DMS 273 treated with DMSO at 0.1 percent for 48 hours (cell line): ENCODE data around the gene IGFBP7.

Experiments
- DNase-seq: peaks from one replicate; lab custom pipeline; 2025; lab: John Stamatoyannopoulos, UW

IGFBP7 gene

DNA sequence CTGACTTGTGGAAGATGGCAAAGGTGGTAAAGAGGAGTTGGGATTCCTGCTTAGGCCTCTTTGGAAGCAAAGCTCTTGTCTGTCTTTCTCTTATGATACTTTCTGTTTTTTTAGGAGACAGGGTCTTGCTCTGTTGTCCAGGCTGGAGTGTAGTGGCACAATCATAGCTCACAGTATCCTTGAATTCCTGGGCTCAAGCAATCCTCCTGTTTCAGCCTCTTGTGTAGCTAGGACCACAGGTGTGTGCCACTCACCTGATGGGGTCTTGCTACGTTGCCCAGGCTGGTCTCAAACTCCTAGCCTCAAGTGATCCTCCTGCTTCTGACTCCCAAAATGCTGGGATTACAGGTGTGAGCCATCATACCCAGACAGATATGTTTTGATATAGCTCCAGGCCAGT is 19.3 kb upstream of the IGFBP7 start:
- no peak for DNase-seq

DNA sequence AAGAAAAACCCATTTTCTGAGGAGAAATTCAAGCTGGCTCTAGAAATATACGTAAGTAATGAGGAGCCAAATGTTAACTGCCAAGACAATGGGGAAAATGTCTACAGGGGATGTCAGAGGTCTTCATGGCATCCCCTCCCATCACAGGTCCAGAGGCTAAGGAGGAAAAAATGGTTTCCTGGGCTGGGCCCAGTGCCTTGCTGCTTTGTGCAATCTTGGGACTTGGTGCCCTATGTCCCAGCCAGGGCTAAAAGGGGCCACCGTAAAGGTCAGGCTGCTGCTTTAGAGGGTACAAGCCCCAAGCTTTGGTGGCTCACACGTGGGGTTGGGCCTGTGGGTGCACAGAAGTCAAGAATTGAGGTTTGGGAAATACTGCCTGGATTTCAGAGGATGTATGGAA is 17.2 kb upstream of the IGFBP7 start:
- no peak for DNase-seq

GRCh38 chr4:57125996-57126395 is 15.8 kb upstream of the IGFBP7 start:
- DNase-seq, result no peak

DNA sequence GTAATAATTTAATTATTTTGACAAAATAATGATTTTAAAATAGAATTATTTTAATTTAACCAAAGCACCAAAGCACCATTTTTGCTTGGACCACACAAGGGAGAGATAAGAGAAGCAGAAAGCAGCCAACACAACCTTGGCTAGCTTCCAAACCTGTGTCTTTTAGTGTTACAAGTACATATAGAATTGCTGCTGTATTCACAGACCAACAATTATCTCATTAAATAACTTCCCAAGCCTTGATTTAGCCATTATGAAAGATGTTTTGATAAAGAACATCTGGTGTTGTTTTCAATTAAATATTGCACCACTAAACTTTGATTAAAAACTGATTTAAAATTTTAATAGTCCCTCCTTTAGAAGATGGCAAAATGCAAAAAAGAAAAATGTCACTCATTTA is 14.0 kb upstream of the IGFBP7 start:
- no peak for DNase-seq

GRCh38 chr4:57122959-57123358 is 12.8 kb upstream of the IGFBP7 start:
- DNase-seq, result no peak

- no peak for DNase-seq
These were observed 9.0 kb upstream of the IGFBP7 start for GRCh38 chr4:57119054-57119651.

- no peak for DNase-seq
These were observed 7.3 kb upstream of the IGFBP7 start for GRCh38 chr4:57117491-57117890.

DNA sequence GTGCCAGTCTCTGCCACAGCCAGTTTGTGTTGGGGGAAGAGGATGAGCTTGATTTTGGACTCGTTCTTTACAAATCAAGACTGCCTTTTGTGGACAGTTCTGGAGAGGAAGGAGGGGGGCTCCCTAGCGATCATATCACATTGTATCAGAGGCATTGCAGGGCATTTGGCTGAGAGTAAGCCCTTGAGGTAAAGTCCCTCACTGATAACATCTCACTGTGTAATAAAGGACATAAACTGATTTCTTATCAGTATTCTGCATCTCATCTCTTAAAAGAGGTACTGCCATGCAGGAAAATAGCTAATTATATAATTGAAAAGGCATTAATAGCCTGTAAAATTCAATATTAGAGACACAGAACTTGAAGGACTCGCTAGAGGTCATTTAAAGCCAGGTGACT is 6.1 kb upstream of the IGFBP7 start:
- DNase-seq, result no peak

GRCh38 chr4:57114973-57115372 is 4.8 kb upstream of the IGFBP7 start:
- no peak for DNase-seq

- DNase-seq, result no peak
These were observed 3.7 kb upstream of the IGFBP7 start for GRCh38 chr4:57113870-57114269.

GRCh38 chr4:57110640-57111511 is 691 bp upstream of the IGFBP7 start:
- DNase-seq, result no peak

DNA sequence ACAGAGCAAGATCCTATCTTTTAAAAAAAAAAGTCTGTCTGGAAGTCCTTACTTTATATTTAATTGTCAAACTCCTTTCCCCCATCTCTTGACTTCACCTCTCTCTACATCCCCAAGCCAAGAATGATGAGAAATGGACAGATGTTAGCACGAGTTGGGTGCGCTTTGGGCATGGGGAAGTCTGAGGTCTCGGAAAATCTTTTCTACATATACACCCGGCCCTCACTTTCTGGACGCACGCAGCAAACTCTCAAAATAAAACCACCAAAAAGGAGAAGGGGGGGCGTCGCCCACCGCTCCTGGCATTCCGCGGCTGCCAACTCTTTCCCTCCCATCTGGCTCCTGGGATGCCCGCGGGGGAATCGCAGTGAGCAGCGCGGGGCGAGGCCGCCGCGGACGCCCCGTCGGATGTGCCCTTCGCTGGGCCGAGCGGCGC is 756 bp downstream of the IGFBP7 start:
- no peak for DNase-seq

DNA sequence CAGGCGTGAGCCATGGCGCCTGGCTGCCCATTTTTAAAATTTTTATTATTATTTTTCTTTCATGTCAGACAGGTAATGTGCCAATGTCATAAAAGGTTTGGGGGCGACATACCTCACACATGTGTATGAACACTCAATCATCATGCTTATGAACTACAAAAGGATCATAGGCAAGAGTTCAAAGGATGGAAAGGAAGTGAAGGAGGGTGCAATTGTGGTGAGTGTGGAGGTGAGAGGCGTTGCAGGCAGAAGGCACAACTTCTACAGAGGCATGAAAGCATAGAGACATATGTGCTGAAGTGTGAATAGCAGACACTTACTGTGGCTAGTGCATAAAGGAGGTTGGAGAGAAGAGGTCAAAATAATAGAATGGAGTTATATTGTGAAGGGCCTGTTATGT is 4.0 kb downstream of the IGFBP7 start:
- DNase-seq, result no peak

DNA sequence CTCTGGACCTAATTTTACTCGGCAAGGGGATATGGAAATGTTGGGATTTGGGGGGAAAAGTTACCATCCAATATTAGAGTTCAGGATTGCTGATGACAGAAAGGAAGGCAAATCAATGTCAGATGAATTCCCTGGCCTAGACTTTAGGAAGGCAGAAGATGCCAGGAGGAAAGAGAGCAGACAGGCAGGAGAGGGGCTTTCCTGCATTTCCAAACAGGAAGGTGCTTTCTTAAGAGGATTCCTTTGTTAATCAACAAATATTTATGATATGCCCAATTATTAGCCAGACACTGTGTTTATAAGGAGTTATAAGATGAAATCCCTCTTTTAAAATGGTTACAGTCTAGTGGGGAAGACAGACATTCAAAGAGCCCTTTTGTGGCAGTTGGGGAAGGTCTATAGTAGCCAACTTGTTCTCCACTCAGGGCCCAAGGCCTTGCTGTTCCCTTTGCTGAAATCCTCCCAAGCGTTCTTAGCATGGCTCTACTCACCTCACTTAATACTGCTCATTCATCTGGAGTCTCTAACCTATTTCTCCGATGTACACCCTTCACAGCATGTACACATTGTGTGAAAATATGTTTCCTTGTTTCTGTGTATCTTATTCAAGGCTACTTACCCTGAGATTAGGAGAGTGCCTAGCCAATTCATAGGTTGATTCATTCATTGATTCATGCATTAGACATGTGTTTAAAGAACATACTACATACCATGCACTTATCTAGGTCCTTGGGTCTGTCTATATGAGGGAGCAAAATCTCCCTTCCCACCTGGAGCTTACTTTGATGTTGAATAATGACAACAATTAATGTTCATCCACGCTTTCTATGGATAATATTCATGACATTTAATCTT is 5.3 kb downstream of the IGFBP7 start:
- DNase-seq, result no peak

DNA sequence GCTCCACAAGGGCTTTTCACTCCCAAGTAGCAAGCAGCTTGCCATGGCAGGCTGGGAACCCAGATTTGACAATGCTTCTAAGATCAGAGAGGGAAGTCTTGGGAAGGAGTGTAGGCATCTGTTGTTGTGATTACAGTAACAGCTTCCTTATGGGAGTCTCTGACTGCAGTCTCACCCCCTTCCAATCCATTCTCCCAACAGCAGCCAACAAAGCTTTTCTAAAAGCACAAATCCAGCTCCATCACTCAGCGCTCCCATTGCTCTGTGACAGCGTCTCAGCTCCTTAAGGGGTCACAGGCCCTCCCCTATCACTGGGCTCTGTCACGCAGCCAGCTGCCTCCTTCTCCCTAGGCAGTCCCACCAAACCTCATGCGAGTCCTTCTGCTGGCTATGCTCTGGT is 7.1 kb downstream of the IGFBP7 start:
- no peak for DNase-seq

DNA sequence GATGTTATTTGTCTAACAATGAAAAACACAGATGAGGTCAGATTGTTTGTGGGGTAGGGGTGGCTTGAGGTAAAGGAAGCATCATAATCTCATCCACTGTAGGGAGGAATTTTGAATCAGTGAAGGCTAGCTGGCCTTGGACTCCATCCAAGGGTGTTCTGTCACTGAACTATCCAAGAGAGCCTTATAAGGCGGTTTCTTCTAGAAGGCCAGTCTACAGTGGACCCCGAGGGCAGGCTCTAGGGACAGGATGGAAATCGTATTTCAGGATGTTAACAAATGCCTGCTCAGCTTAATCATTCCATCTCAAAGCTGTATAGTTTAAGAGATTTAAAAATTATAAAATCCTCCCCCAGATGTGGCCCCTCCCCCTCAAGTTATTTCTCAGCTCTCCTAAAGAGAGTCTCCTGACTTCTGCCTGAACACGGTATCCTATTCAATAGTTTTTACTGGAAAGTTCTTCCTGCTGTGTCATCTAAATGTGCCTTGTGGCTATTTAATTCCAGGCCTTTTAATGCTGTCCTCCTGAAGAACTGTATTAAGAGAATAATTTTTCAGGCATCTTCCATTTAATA is 8.0 kb downstream of the IGFBP7 start:
- DNase-seq, result no peak

- no peak for DNase-seq
These were observed 9.1 kb downstream of the IGFBP7 start for GRCh38 chr4:57100979-57101651.

- no peak for DNase-seq
These were observed 10.8 kb downstream of the IGFBP7 start for GRCh38 chr4:57099363-57099762.

DNA sequence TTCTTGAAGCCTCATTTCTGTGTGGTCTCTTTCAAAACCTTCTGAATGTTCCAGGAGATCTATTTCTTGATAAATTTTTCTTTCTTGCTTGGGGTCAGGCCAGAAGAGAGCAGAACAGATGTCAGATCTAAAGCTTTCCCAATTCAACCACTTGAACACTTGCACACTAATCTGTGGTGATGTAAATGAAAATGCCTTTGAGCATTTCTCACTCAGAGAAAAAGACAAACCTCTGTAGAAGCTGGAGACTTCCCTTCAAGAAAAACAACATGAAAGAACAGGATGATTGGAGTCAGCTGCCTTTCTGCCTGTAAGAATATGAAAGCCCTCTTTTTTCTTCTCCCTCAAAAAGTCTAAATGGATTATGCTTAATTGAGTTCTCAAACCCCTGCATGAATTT is 11.2 kb downstream of the IGFBP7 start:
- no peak for DNase-seq

GRCh38 chr4:57098415-57098814 is 11.8 kb downstream of the IGFBP7 start:
- DNase-seq, result no peak

DNA sequence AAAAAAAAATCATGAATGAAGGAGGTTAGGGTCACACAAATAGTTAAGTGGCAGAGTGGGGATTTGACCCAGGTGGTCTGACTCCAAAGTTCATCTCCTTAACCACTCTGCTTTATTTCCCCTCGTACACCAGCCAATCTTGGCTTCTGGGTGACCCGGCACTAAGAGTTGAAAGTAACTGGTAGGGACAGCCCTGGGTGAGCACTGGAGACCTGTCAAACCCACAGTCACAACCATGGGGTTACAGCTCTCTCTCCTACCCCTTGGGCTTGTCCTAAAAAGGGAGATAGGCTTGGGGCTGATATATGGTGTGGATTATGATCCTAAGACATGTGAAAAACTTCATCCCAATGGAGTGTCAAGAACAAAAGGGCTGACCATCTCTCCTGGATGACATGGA is 12.5 kb downstream of the IGFBP7 start:
- DNase-seq, result no peak

DNA sequence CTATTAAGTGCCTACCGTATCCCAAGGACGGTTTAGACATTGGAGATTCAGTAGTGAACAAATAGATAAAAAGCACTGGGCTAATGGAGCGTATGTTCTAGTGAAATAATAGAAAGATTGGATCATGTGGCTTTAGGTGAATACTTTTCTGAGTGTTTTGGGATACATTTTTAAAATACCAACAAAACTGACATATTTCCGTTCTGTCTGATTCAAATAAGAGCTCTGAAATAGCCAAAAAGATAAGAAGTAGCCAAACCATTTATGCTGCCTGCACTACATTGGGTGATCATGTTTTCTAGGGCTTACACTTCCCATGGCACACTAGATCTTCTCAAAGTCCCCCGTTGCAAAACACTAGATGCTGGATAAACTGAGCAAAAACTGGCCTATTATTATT is 14.2 kb downstream of the IGFBP7 start:
- no peak for DNase-seq
